Calu3 (cell line): ENCODE results near the gene CDK6. TPM values are rescaled to one million over a fixed set of nuclear protein-coding genes. Genes with fewer than 3 reads are reported as not detected.

Experiments
- BruUV-seq: library from RNA; stranded (reverse); fragments of 400-500 nt; replicated peaks from 2 replicates; lab custom pipeline; 2021; lab: Mats Ljungman, UMichigan
- CTCF ChIA-PET: fragments of 300-600 bp; sonication (Branson Sonifier 250); formaldehyde crosslinking; loops from one replicate; lab custom pipeline; 2022; ENCODE audit warnings: antibody characterized with exemption; lab: Charles Lee
- DNase-seq: peaks from one replicate; pipeline ENCODE4 v3.0.0; 2022
- H3K27ac Mint-ChIP-seq: one replicate; pipeline ENCODE4 v1.8.0; 2022; ENCODE audit warnings: mixed read lengths; ENCODE audit not compliant: unreplicated experiment
- H3K27me3 Mint-ChIP-seq: one replicate; pipeline ENCODE4 v1.8.0; 2022; ENCODE audit warnings: mixed read lengths; ENCODE audit not compliant: unreplicated experiment
- H3K36me3 Mint-ChIP-seq: one replicate; pipeline ENCODE4 v1.8.0; 2022; ENCODE audit warnings: mild to moderate bottlenecking, moderate library complexity, mixed read lengths; ENCODE audit not compliant: insufficient read depth, unreplicated experiment
- H3K4me1 Mint-ChIP-seq: one replicate; pipeline ENCODE4 v1.8.0; 2022; ENCODE audit warnings: mild to moderate bottlenecking, low read depth, mixed read lengths; ENCODE audit not compliant: unreplicated experiment
- H3K4me3 Mint-ChIP-seq: one replicate; pipeline ENCODE4 v1.8.0; 2022; ENCODE audit warnings: mild to moderate bottlenecking, low read depth, moderate library complexity, mixed read lengths; ENCODE audit not compliant: unreplicated experiment
- H3K9me3 Mint-ChIP-seq: one replicate; pipeline ENCODE4 v1.8.0; 2022; ENCODE audit warnings: low read depth, mixed read lengths; ENCODE audit not compliant: unreplicated experiment
- intact Hi-C: fragments of 100-400 bp; cut with micrococcal nuclease; formaldehyde crosslinking; loops from one replicate; pipeline ENCODE4 v1.10.0; 2022; ENCODE audit not compliant: unreplicated experiment
- total RNA-seq: library from RNA; stranded (reverse); gene quantifications from 2 replicates; pipeline ENCODE4 v1.2.3, GENCODE V29; 2022
- TF ChIP-seq, protein P1 (sequence below): fragments of 200-600 bp; IDR thresholded peaks from one replicate; pipeline ENCODE4 v1.8.0; 2022; ENCODE audit warnings: antibody characterized with exemption; ENCODE audit not compliant: unreplicated experiment

The CDK6 gene
- total RNA-seq, 1 experiment from 2014 or later: 87.9 TPM

DNA sequence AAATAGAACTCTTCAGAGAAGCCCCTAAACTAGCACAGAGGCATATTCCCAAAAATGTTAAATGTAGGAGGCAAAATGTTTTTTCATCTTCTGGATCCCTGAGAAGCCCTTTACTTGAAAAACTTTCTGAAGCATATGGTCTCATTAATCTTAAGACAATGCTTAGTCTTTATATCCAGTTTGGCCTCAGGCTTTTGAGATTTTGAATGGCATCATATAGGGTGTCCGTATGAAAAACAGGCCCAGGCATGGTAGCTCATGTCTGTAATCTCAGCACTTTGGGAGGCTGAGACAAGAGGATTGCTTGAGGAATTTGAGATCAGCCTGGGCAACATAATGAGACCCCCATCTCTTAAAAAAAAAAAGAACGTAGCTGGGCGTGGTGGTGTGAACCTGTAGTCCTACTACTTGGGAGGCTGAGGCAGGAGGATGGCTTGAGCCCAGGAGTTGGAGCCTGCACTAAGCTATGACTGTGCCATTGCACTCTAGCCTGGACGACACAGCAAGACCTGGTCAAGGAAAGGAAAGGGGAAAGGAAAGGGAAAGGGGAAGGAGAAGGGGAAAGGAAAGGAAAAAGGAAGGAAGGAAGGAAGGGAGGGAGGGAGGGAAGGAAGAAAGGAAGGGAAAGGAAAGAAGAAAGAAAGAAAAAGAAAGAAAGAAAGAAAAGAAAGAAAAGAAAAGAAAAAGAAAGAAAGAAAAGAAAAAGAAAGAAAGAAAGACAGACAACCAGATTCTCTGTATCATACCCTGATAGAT is 119.4 kb downstream of the CDK6 start:
- Mint-ChIP-seq H3K27me3 (no peaks in the 10 kb centered on the region), H3K36me3 (peaks cover 40% of the 10 kb centered on the region), H3K27ac (peak overlapping the region; percentile 83), H3K4me3 (peak overlapping the region; percentile 65), H3K4me1 (peaks cover 48% of the 10 kb centered on the region), H3K9me3 (no peaks in the 10 kb centered on the region)
- BruUV-seq: no TSS peak
- CTCF ChIA-PET: interaction anchor here (0.9 to 1.2 kb wide), 2 partner anchors 44 to 116 kb away, joined by 3 to 4 read pairs; no protein-coding TSS in a partner anchor
- intact Hi-C loops: no loop called here
- no peak for DNase-seq
- TF ChIP-seq, protein P1, sequence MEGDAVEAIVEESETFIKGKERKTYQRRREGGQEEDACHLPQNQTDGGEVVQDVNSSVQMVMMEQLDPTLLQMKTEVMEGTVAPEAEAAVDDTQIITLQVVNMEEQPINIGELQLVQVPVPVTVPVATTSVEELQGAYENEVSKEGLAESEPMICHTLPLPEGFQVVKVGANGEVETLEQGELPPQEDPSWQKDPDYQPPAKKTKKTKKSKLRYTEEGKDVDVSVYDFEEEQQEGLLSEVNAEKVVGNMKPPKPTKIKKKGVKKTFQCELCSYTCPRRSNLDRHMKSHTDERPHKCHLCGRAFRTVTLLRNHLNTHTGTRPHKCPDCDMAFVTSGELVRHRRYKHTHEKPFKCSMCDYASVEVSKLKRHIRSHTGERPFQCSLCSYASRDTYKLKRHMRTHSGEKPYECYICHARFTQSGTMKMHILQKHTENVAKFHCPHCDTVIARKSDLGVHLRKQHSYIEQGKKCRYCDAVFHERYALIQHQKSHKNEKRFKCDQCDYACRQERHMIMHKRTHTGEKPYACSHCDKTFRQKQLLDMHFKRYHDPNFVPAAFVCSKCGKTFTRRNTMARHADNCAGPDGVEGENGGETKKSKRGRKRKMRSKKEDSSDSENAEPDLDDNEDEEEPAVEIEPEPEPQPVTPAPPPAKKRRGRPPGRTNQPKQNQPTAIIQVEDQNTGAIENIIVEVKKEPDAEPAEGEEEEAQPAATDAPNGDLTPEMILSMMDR: no peak

DNA sequence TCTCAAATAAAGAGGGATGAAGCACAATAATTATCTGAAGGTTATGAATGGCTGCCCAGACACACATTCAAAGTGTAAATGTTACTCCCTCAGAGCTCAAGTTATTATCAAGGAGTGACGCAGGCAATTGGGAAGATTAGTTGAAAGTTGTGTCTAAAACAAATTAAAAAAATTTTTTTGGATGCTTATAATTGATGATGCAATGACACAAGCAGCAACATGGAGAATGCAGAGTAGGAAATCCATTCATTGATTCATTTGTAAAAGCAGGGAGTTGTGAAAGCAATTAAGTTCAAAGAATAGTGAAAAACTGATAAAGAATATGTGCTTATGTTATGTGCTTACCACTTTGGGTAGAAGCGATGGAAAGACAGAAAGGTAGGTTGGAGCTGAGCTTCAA is 120.4 kb downstream of the CDK6 start:
- H3K27me3 Mint-ChIP-seq: no peaks in the 10 kb centered on the region
- DNase-seq: no peak
- CTCF ChIA-PET: no interaction called here
- peaks cover 37% of the 10 kb centered on the region for H3K36me3 Mint-ChIP-seq
- TF ChIP-seq, protein P1: no peak
- no TSS peak for BruUV-seq
- intact Hi-C loops: no loop called here
- no peak overlapping the region for H3K4me3 Mint-ChIP-seq
- H3K9me3 Mint-ChIP-seq: no peaks in the 10 kb centered on the region
- H3K4me1 Mint-ChIP-seq: peaks cover 43% of the 10 kb centered on the region
- H3K27ac Mint-ChIP-seq: peak overlapping the region; percentile 65

DNA sequence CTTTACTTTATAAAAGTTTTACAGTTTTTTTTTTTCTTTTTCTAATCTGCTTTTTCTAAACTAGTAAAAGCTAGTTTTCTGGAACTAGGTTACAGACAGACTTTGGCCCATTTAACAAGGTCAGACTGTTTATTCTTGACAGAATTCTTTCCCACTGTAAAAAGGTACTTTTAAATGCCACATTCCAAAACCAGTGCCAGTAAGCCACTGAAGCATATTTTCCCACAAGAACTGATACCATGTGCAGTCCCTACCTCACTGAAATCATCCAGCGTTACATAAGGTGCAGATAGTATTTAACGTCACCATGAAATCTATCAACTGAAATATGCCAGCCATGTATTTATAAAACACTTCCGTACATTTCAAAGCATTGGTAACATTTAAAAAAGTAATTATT is 121.6 kb downstream of the CDK6 start:
- Mint-ChIP-seq H3K4me3 (no peak overlapping the region), H3K36me3 (peaks cover 34% of the 10 kb centered on the region), H3K27me3 (no peaks in the 10 kb centered on the region), H3K9me3 (no peaks in the 10 kb centered on the region), H3K4me1 (peaks cover 33% of the 10 kb centered on the region), H3K27ac (no peak overlapping the region)
- TF ChIP-seq, protein P1: no peak
- DNase-seq: no peak
- intact Hi-C loops: no loop called here
- CTCF ChIA-PET: no interaction called here
- no TSS peak for BruUV-seq

DNA sequence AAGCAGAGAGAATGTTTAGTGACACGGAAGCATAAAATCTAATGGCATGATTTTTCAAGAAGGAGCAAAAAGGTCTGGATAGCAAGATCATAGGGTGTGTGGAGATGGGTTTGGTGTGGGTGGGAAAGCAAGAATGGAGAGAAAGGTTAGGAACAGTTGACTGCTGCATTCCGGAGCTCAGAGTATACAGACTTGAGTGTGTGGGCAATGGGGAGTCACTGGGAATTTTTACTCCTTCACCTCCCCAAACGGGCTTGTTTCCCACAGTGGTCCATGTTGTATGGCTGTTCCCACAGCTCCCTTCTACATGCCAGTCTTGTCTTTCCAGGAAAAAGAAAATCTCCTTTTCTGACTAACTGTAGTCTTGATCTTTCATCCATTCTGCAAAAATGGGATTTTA is 122.1 kb downstream of the CDK6 start:
- CTCF ChIA-PET: interaction anchor here (0.6 kb wide), 1 partner anchor 10 kb away, joined by 4 read pairs; no protein-coding TSS in a partner anchor
- intact Hi-C loops: no loop called here
- DNase-seq: no peak
- H3K9me3 Mint-ChIP-seq: no peaks in the 10 kb centered on the region
- H3K4me3 Mint-ChIP-seq: no peak overlapping the region
- peaks cover 32% of the 10 kb centered on the region for H3K4me1 Mint-ChIP-seq
- BruUV-seq: no TSS peak
- peaks cover 35% of the 10 kb centered on the region for H3K36me3 Mint-ChIP-seq
- H3K27ac Mint-ChIP-seq: peak overlapping the region; percentile 38
- H3K27me3 Mint-ChIP-seq: no peaks in the 10 kb centered on the region
- TF ChIP-seq, protein P1: no peak
